GM12892 (cell line): ENCODE data around the gene CFAP61.

ENCODE experiments used
- DNase-seq: peaks from one replicate; pipeline ENCODE4 v3.0.0; 2011; ENCODE audit not compliant: insufficient read length
- FAIRE-seq: peaks from 2 replicates; lab custom pipeline; 2011; peaks lifted over from hg19 to GRCh38; lab: Jason Lieb, UNC
- POLR2A ChIP-seq: IDR thresholded peaks from 2 replicates; pipeline ENCODE4 v1.6.1; 2011; ENCODE audit warnings: low read depth, low read length, control low read depth
- POLR2AphosphoS5 ChIP-seq: IDR thresholded peaks from 2 replicates; pipeline ENCODE4 v1.6.1; 2011; ENCODE audit warnings: low read depth, low read length, control low read depth
- TAF1 ChIP-seq: IDR thresholded peaks from 2 replicates; pipeline ENCODE4 v1.6.1; 2011; ENCODE audit warnings: low read depth, mild to moderate bottlenecking, control low read depth, low read length, borderline replicate concordance

Gene CFAP61

DNA sequence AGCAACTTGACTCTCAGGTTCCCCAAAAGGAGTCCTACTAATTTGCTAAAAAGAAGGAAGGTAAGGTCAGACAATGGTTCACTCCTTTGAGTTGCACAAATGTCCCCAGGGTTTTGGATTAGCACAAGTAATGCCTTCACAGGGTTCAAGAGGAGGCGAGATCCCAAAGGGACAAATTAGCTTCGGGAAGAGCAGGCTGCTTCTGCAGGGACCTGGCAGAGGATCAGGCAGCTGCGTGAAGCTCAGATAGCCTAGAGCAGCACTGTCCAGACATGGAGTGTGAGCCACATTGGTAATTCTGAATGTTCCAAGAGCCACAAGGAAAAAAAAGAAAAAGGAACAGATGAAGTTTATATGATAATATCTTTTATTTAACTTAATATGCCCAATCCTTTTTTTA is 115.4 kb downstream of the CFAP61 start:
- FAIRE-seq = no peak
- no peak for TF ChIP-seq POLR2AphosphoS5
- no peak for TF ChIP-seq TAF1
- TF ChIP-seq POLR2A = no peak
- no peak for DNase-seq

- no peak for TF ChIP-seq POLR2A
- no peak for TF ChIP-seq POLR2AphosphoS5
- TF ChIP-seq TAF1 = no peak
- DNase-seq = no peak
- no peak for FAIRE-seq
Observed at GRCh38 chr20:20173254-20173653, 120.9 kb downstream of the CFAP61 start.

DNA sequence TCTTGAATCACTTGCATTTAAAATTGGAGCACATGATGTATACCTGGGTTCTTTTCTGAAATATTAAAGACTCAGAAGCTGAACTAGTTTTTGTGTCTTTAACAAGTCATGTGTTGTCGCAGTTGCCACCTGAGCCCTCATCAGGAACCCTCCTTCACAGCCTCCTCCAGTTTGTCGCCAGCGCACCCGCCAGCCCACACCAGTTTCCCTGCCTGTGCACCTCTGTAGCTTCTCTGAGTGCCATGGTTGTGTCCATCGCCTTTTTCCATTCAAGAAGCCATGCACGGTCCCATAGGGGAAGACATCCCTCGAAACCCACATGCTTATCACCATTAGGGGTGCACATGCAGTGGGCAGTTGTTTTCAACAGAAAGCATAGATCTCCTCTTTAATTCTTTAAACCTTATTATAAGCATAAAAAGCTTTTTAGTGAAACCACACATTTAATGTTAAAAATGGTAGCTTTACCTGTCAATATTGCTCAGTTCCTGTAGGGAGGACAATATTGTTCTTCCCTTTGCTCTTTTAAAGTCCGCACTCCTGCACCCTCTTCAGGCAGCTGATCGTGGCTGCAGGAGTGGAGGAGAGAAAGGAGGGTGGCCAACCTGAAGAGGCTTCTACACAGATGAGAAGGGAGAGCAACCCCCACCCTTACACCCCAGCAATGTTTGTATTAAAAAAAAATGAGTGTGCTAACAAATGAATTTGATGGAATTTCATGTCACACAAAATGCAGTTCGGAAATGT is 121.9 kb downstream of the CFAP61 start:
- FAIRE-seq = no peak
- no peak for TF ChIP-seq POLR2AphosphoS5
- TF ChIP-seq POLR2A = no peak
- no peak for TF ChIP-seq TAF1

GRCh38 chr20:20181322-20181721 is 129.0 kb downstream of the CFAP61 start:
- DNase-seq = no peak
- no peak for TF ChIP-seq TAF1
- no peak for TF ChIP-seq POLR2AphosphoS5
- no peak for FAIRE-seq

More for the DNA sequence above, 121.9 kb downstream of the CFAP61 start:
- no peak for DNase-seq

- TF ChIP-seq POLR2A (no peak), POLR2AphosphoS5 (no peak), TAF1 (no peak)
- no peak for DNase-seq
- FAIRE-seq = peak; percentile 14
Observed at GRCh38 chr20:20184149-20184548, 131.8 kb downstream of the CFAP61 start.

GRCh38 chr20:20184706-20185105 is 132.4 kb downstream of the CFAP61 start:
- TF ChIP-seq POLR2A = no peak
- TF ChIP-seq TAF1 = no peak
- no peak for TF ChIP-seq POLR2AphosphoS5
- FAIRE-seq = no peak
- no peak for DNase-seq

DNA sequence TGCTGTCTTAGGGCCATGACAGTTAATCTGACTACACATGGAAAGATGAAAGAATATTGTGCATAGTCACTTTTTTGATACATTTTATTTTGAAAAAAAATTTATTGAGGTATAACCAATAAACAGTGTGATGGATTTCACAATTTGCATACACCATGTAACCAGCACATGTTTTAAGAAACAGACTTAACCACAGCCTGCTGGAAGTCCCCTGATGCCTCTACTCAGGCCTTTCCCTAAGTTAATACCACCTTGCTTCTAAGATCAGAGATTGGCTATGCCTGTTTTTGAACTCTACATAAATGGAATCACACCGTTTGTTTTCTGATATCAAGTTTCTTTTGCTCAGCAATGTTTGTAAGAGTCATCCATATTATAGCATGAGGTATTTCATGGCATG is 136.3 kb downstream of the CFAP61 start:
- DNase-seq (no peak), FAIRE-seq (no peak)
- no peak for TF ChIP-seq POLR2AphosphoS5
- TF ChIP-seq POLR2A = no peak
- no peak for TF ChIP-seq TAF1

- FAIRE-seq (no peak), DNase-seq (no peak)
- TF ChIP-seq TAF1 = no peak
- no peak for TF ChIP-seq POLR2AphosphoS5
- TF ChIP-seq POLR2A = no peak
Observed at GRCh38 chr20:20192366-20192765, 140.0 kb downstream of the CFAP61 start.

DNA sequence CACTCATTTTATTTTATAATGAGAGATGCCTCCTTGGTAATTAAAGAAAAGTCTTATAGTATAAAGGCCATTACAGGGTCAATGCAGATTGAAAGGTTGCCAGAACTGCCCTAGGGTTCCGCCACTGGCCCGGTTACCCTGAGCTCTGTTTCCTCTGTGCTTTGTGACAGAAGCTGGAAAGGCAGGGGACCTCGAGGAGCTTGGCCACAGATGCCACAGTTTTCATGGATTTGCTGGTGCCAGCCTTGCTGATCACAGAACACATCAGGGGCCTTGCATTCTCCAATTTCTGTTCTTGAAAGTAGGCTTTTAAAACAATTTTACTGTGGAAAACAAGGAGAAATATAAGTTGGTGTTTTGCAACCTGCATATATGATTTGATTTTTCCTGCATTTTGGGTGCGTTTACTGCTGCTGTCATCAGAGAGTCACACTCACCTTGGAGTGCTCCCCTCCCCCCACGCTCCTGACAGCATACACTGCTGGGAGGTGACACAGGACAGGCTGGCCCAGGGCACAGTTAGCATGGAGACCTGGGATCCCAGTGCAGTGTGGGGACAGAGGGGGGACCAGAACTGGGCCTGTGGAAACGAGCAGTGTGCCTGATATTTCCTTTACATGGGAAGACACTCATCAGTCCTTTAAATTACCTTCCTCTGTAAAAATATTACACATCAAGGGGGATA is 142.8 kb downstream of the CFAP61 start:
- DNase-seq = no peak
- TF ChIP-seq POLR2AphosphoS5 (no peak), TAF1 (no peak), POLR2A (no peak)
- no peak for FAIRE-seq

- DNase-seq = no peak
- TF ChIP-seq POLR2A = no peak
- no peak for TF ChIP-seq TAF1
- no peak for TF ChIP-seq POLR2AphosphoS5
- FAIRE-seq = no peak
Observed at GRCh38 chr20:20196610-20197009, 144.3 kb downstream of the CFAP61 start.

- TF ChIP-seq POLR2AphosphoS5 (no peak), TAF1 (no peak), POLR2A (no peak)
- FAIRE-seq (no peak), DNase-seq (no peak)
Observed at GRCh38 chr20:20198011-20198410, 145.7 kb downstream of the CFAP61 start.

DNA sequence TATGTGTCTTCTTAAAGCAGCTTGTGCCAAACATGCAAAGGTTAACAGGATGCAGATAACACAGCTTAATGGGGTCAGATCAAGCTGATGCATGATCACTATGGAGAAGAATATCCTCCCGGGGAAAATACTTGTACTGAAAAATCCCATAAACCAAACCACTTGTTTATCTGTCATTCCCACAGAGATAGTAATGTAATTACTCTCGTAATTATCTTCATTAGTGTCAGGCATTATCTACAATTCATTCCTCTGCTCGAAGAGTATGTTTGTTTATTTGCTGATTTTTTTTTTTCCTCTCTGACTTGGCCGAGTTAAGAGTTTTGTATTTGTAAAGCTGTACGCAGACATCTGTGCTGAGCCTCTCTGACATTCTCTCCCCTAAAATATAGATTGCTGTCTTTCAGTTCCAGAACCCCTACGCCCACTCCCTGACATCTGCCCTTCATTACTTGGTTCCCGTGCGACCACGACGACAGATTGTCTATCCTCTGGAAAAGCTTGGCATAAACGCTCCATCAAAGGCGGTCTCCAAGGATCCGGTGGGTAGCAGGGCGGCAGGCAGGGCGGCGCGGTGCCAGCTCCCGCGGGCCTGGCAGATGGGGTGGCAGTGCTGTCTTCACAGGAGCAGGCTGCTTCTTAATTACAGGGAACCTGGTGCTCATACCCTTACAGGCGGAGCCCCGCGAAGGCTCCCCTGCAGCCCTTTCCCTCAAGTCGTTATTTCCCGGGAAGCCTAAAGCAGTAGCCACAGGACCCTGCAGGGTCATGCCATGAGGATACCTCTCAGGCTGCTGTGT is 147.2 kb downstream of the CFAP61 start:
- FAIRE-seq (no peak), DNase-seq (no peak)
- TF ChIP-seq POLR2AphosphoS5 = no peak
- no peak for TF ChIP-seq TAF1
- no peak for TF ChIP-seq POLR2A
